ENCODE measurements around the gene NRG3. TPM values are rescaled to one million over a fixed set of nuclear protein-coding genes. Genes with fewer than 3 reads are reported as not detected.

The NRG3 gene
- total RNA-seq, 1 donor from 2014 or later: 1.6 TPM

GRCh38 chr10:81885491-81885890, 10.5 kb downstream of the NRG3 start:
- no peaks in the 10 kb centered on the region for H3K4me1 ChIP-seq
- H3K27ac ChIP-seq: no peak overlapping the region
- intact Hi-C loops (cut with DNase I): no loop called here
- no peaks in the 10 kb centered on the region for H3K36me3 ChIP-seq
- no peak for TF ChIP-seq CTCF (IDR thresholded peaks at IDR 0.05)
- no peak overlapping the region for H3K4me3 ChIP-seq
- no peaks in the 10 kb centered on the region for H3K9me3 ChIP-seq
- no peaks in the 10 kb centered on the region for H3K27me3 ChIP-seq
- no peak for DNase-seq (ENCODE audit: low spot score in 2 of 2)

GRCh38 chr10:81886939-81887338, 11.9 kb downstream of the NRG3 start:
- intact Hi-C loops (cut with DNase I): no loop called here
- H3K36me3 ChIP-seq: no peaks in the 10 kb centered on the region
- no peak overlapping the region for H3K27ac ChIP-seq
- no peaks in the 10 kb centered on the region for H3K9me3 ChIP-seq
- no peak for TF ChIP-seq CTCF (IDR thresholded peaks at IDR 0.05)
- DNase-seq (ENCODE audit: low spot score in 2 of 2): no peak
- H3K27me3 ChIP-seq: no peaks in the 10 kb centered on the region
- H3K4me3 ChIP-seq: no peak overlapping the region
- no peaks in the 10 kb centered on the region for H3K4me1 ChIP-seq

GRCh38 chr10:81889181-81889769, 14.3 kb downstream of the NRG3 start:
- H3K4me3 ChIP-seq: no peak overlapping the region
- H3K4me1 ChIP-seq: no peaks in the 10 kb centered on the region
- intact Hi-C loops (cut with DNase I): no loop called here
- no peak overlapping the region for H3K27ac ChIP-seq
- H3K27me3 ChIP-seq: no peaks in the 10 kb centered on the region
- H3K36me3 ChIP-seq: no peaks in the 10 kb centered on the region
- no peak for DNase-seq (ENCODE audit: low spot score in 2 of 2)
- no peak for TF ChIP-seq CTCF (IDR thresholded peaks at IDR 0.05)
- no peaks in the 10 kb centered on the region for H3K9me3 ChIP-seq

- no peak for DNase-seq (ENCODE audit: low spot score in 2 of 2)
- intact Hi-C loops (cut with DNase I): no loop called here
Measured at GRCh38 chr10:81894616-81895015, 19.6 kb downstream of the NRG3 start.

GRCh38 chr10:81898518-81898917, 23.5 kb downstream of the NRG3 start:
- Histone ChIP-seq H3K27ac (no peak overlapping the region), H3K4me1 (no peaks in the 10 kb centered on the region), H3K4me3 (no peak overlapping the region), H3K27me3 (no peaks in the 10 kb centered on the region), H3K36me3 (no peaks in the 10 kb centered on the region), H3K9me3 (no peaks in the 10 kb centered on the region)
- intact Hi-C loops (cut with DNase I): no loop called here
- no peak for DNase-seq (ENCODE audit: low spot score in 2 of 2)
- TF ChIP-seq CTCF (IDR thresholded peaks at IDR 0.05): no peak

More at GRCh38 chr10:81894616-81895015, 19.6 kb downstream of the NRG3 start:
- Histone ChIP-seq H3K4me1 (no peaks in the 10 kb centered on the region), H3K27me3 (no peaks in the 10 kb centered on the region), H3K4me3 (no peak overlapping the region), H3K36me3 (no peaks in the 10 kb centered on the region), H3K27ac (no peak overlapping the region), H3K9me3 (no peaks in the 10 kb centered on the region)
- no peak for TF ChIP-seq CTCF (IDR thresholded peaks at IDR 0.05)

GRCh38 chr10:81900989-81901388, 26.0 kb downstream of the NRG3 start:
- DNase-seq (ENCODE audit: low spot score in 2 of 2): no peak
- no peak overlapping the region for H3K4me3 ChIP-seq
- H3K27ac ChIP-seq: no peak overlapping the region
- intact Hi-C loops (cut with DNase I): no loop called here
- H3K9me3 ChIP-seq: no peaks in the 10 kb centered on the region
- no peak for TF ChIP-seq CTCF (IDR thresholded peaks at IDR 0.05)
- no peaks in the 10 kb centered on the region for H3K27me3 ChIP-seq
- no peaks in the 10 kb centered on the region for H3K4me1 ChIP-seq
- no peaks in the 10 kb centered on the region for H3K36me3 ChIP-seq
